ENCODE measurements around the gene LAMA3. TPM values are rescaled to one million over a fixed set of nuclear protein-coding genes. Genes with fewer than 3 reads are reported as not detected.

The LAMA3 gene
- total RNA-seq, 2 donors from 2014 or later, result 0.19 TPM; not detected in 1

DNA sequence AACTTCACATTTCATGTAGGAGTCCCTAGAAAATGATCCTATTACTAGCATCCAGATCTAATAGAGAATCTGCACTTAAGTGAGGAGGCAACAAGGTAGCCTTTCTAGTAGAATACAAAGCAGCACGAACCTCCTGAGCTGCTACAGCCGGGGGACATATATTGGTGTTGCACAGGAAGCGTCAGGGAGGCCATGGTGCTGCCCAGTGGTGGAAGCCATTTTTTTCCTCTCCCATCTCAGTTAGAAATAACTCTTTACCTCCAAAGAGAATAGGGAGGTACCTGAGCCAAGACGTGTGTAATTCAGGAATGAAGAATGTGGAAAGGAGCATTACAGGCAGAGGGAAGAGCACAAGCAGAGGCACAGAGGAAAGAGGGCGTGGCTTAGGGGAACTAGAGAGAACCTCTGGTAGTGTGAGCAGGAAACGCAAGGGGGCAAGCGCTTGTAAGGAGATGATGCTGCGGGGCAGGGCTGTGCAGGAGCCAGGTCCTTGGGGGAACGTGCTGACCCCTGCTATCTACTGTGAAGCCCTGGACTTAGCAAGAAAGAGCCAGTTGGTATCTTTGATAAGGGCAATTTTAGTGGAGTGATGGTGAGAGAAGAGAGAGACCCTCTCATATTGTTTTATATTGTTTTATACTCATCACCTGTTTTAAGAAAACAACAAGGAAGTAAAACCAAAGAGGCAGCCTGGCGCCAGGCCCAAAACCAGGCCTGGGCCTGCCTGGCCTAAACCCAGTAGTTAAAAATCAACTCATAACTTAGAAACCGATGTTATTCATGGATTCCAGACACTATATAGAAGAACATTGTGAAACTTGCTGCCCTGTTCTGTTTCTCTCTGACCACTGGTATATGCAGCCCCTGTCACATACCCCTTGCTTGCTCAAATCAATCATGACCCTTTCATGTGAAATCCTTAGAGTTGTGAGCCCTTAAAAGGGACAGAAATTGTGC lies 275.3 kb downstream of the LAMA3 start:
- peak; percentile 60 to 61 for DNase-seq

DNA sequence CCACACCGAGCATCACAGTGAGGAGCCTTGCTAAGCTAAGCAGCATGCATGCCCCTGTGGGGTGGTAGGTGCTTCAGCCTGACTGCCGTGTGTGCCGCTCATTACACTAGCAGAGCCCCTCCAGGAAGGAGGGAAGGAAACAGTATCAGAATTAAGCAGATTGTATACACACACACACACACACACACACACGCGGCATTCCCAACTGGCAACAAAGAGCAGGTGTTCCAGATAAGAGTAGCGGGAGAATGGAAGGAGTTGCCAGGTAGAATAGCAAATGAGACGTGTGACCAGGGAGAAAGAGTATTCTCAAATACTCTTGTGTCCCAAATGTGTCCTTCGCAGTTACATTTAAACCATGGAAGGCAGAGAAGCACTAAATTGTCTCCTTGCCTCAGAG lies 277.7 kb downstream of the LAMA3 start:
- Mint-ChIP-seq H3K9me3 (peaks cover 0 to 1% of the 10 kb centered on the region in 2 donors), H3K36me3 (ENCODE audit: insufficient read depth in 2 of 2) (no peaks in the 10 kb centered on the region), H3K27me3 (ENCODE audit: low read depth) (no peaks in the 10 kb centered on the region), H3K27ac (no peak overlapping the region), H3K4me3 (peak overlapping the region; percentile 1 to 2), H3K4me1 (ENCODE audit: low read depth) (peaks cover 80% of the 10 kb centered on the region)
- no peak for ATAC-seq (replicated peaks in 1 of 2)
- no peak for DNase-seq

More for the DNA sequence above, 275.3 kb downstream of the LAMA3 start:
- peak overlapping the region; percentile 86 for H3K27ac Mint-ChIP-seq
- no peaks in the 10 kb centered on the region for H3K36me3 Mint-ChIP-seq (ENCODE audit: insufficient read depth in 2 of 2)
- peak; percentile 76 to 87 for ATAC-seq (replicated peaks in 1 of 2)
- H3K27me3 Mint-ChIP-seq (ENCODE audit: low read depth), result no peaks in the 10 kb centered on the region
- H3K4me1 Mint-ChIP-seq (ENCODE audit: low read depth), result peaks cover 60% of the 10 kb centered on the region
- H3K9me3 Mint-ChIP-seq, result peaks cover 0 to 1% of the 10 kb centered on the region in 2 donors
- peak overlapping the region; percentile 57 to 60 for H3K4me3 Mint-ChIP-seq

DNA sequence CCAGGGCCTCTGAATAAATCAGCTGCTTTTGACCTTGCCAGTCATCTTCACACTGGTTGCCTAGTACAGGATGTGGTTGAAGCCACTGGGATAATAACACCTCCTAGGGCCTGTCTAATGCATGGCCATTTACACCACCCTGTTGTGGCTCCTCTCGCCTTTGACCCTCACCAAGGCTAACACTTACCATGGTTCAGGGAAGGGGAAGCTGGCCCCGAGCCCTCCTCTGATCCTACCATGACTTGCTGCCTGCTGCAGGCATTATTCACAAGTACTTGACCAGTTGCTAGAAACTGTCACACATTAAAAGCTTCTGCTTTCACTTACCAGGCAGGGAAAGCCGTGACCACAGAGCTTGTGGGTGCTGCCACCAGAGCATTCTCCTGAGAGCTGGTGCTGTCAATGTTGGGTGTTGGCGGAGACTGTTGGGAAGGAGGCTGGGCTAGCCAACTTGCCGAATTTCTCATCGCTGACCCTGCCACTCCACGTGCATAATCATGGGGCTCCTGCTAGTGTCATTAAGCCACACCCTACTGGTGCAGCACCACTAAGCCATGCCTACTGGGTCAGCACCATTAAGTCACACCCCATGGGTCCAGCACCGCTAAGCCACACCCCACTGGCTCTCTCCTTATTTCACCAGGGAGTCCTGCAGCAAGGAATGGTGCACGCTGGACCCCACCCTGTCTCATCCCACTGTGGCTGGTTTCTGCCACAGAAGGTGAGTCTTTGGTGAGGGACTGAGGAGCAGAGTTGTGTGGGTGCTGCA lies 278.3 kb downstream of the LAMA3 start:
- Mint-ChIP-seq H3K9me3 (peaks cover 0 to 1% of the 10 kb centered on the region in 2 donors), H3K4me1 (ENCODE audit: low read depth) (peaks cover 86% of the 10 kb centered on the region), H3K36me3 (ENCODE audit: insufficient read depth in 2 of 2) (no peaks in the 10 kb centered on the region), H3K4me3 (peak overlapping the region in 1 of 2 donors; percentile 6), H3K27ac (no peak overlapping the region), H3K27me3 (ENCODE audit: low read depth) (no peaks in the 10 kb centered on the region)
- peak in 1 of 2 donors; percentile 22 for DNase-seq
- ATAC-seq (replicated peaks in 1 of 2), result peak; percentile 51

DNA sequence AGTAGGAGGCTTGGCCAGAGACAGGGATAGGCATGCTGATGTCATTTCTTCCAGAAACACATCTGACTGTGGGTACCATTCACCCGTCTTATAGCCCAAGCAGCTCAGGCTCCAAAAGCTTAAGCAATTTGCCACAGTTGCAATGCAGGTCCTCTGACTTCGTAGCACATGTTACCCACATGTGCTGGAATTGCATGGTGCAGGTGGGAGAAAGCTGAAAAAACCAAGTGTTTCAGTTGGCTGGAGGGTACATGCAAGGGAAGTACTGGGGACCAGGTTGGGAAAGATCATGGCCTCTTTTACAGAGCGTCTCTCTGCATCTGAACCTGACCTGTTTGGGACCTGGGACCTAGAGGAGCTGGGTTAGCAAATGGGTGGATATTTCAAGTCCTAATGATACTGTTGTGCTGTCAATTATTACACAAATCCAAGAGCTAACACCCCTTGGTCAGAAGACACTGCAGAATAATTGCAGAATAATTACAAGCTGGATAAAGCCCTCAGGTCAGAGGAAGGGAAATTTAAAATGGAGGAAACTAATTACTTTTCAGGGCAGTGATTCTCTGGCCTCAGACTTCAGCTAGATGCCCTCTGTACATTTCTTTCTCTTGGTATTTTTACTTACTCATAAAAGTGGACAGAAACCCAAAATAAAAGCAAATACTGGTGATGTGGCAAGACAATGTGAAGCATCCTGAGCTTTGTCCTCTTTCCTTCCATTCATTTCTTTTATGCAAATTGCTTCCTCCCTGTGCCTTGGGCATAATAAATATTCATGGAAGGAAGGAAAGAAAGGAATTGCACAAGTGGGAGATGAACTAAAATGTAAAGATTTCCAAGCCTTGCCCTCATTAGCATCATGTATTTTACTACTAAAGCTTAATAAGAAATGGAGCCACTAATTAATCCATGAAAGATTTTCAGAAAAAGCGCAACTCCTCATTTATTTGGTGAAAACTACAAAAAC lies 279.7 kb downstream of the LAMA3 start:
- no peaks in the 10 kb centered on the region for H3K27me3 Mint-ChIP-seq (ENCODE audit: low read depth)
- H3K36me3 Mint-ChIP-seq (ENCODE audit: insufficient read depth in 2 of 2), result no peaks in the 10 kb centered on the region
- peaks cover 84% of the 10 kb centered on the region for H3K4me1 Mint-ChIP-seq (ENCODE audit: low read depth)
- no peak overlapping the region for H3K27ac Mint-ChIP-seq
- DNase-seq (no peak), ATAC-seq (replicated peaks in 1 of 2) (no peak)
- no peak overlapping the region for H3K4me3 Mint-ChIP-seq
- H3K9me3 Mint-ChIP-seq, result peaks cover 0 to 1% of the 10 kb centered on the region in 2 donors

DNA sequence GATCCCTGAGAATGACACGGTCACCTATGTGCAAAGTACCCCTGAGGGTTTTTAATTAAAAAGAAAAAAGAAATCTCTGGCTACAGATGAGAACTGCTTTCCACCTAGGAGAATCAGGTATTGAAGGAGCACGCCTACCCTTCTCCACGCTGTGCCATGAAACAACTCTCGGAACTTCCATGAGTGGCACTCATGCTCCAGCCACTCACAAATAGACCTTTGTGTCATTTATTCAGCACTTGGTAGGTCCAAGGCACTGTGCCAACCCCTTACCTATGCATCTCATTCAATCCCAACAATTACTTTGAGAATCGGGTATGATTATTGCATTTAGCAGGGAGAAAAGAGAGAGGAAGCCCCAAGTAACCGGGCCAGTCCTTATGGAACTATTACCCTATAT lies 280.4 kb downstream of the LAMA3 start:
- Mint-ChIP-seq H3K4me1 (ENCODE audit: low read depth) (peaks cover 76% of the 10 kb centered on the region), H3K36me3 (ENCODE audit: insufficient read depth in 2 of 2) (peaks cover 0 to 4% of the 10 kb centered on the region in 2 donors), H3K4me3 (no peak overlapping the region), H3K27ac (no peak overlapping the region), H3K27me3 (ENCODE audit: low read depth) (no peaks in the 10 kb centered on the region), H3K9me3 (peaks cover 0 to 2% of the 10 kb centered on the region in 2 donors)
- DNase-seq (no peak), ATAC-seq (replicated peaks in 1 of 2) (no peak)

DNA sequence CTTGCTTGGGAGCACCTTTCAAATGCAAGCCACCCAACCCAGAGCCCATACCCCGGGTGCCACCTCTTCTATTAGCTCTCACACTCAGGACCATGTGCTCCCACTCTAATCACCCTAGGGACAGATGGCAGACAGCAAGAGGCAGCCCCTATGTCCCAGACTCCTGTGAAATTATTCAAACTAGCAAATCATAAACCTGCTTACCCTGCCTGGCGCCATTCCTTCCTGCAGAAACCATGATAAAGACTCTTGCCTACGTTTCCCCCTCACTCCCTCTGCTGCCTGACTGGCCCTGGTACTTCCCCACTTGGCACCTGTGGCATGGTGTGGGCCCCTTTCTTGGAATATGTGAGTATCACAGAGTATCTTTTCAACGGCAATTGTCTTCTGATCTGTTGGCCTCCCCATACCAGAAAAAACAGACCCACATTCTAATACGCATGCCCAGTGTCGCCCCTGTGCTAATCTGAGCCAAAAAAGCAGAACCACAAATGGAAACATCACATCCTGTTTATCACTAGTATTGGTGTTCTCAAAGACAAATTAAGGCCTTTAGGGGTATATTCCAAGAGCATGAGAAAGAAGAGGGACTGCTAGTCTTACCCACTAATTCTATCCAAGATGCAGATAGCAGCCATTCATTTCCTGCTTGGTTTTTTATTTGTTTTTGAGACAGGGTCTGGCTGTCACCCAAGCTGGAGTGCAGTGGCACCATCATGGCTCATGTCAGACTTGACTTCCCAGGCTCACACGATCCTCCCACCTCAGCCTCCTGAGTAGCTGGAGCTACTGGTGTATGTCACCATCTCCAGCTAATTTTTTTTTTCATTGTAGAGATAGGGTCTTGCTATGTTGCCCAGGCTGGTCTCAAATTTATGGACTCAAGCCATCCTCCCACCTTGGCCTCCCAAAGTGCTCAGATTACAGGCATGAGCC lies 281.2 kb downstream of the LAMA3 start:
- ATAC-seq (replicated peaks in 1 of 2), result peak; percentile 31 to 33
- Mint-ChIP-seq H3K27me3 (ENCODE audit: low read depth) (no peaks in the 10 kb centered on the region), H3K4me1 (ENCODE audit: low read depth) (peaks cover 69% of the 10 kb centered on the region), H3K9me3 (peaks cover 1 to 3% of the 10 kb centered on the region in 2 donors), H3K4me3 (peak overlapping the region; percentile 37 to 41), H3K27ac (peak overlapping the region; percentile 72), H3K36me3 (ENCODE audit: insufficient read depth in 2 of 2) (peaks cover 0 to 4% of the 10 kb centered on the region in 2 donors)
- DNase-seq, result peak; percentile 35 to 40

DNA sequence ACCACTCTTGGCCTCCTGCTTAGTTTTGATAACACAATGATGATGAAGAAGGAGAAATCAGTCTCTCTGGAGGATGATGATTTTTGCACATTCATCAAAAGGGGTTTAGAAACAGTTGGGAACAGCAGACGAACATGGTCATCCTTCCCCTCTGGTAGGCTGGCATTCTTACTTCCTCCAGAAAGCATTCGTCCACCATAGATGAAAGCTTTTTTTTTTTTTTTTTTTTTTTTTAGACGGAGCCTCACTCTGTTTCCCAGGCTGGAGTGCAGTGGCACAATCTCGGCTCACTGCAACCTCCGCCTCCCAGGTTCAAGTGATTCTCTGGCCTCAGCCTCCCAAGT lies 281.8 kb downstream of the LAMA3 start:
- H3K4me1 Mint-ChIP-seq (ENCODE audit: low read depth), result peaks cover 62% of the 10 kb centered on the region

DNA sequence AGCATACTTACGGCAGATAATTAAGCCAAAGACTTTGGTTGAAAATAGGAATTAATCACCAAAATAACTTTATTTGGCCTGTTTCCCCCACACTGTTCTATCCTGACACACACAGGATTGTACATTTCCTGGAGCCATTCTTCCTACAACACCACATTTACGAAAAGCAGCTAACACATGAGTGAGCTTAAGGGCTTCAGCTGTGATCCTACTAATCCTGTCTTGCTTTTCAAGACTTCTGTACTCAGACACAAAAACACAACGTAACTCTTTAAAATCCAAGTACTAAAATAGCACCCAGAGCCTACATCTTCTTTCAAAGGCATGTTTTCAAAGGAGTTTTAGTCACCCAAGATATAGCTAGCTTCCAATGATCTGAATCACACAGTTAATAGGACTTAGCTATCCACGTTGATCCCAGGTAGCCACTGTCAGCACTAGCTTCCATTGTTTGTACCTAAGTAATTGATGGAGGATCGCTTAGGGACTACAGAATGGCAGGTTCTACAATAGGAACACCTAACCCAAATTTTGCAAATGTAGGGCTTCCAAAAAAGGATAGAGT lies 282.5 kb downstream of the LAMA3 start:
- Mint-ChIP-seq H3K36me3 (ENCODE audit: insufficient read depth in 2 of 2) (peaks cover 4% of the 10 kb centered on the region in 2 donors), H3K9me3 (peaks cover 1 to 4% of the 10 kb centered on the region in 2 donors), H3K4me1 (ENCODE audit: low read depth) (peaks cover 57% of the 10 kb centered on the region), H3K4me3 (no peak overlapping the region), H3K27me3 (ENCODE audit: low read depth) (peaks cover 7% of the 10 kb centered on the region), H3K27ac (no peak overlapping the region)
- ATAC-seq (replicated peaks in 1 of 2) (no peak), DNase-seq (no peak)

More for the DNA sequence above, 281.8 kb downstream of the LAMA3 start:
- Mint-ChIP-seq H3K9me3 (peaks cover 1 to 3% of the 10 kb centered on the region in 2 donors), H3K27me3 (ENCODE audit: low read depth) (peaks cover 2% of the 10 kb centered on the region), H3K27ac (peak overlapping the region; percentile 8), H3K4me3 (peak overlapping the region in 1 of 2 donors; percentile 41), H3K36me3 (ENCODE audit: insufficient read depth in 2 of 2) (peaks cover 0 to 4% of the 10 kb centered on the region in 2 donors)
- DNase-seq, result no peak
- no peak for ATAC-seq (replicated peaks in 1 of 2)

DNA sequence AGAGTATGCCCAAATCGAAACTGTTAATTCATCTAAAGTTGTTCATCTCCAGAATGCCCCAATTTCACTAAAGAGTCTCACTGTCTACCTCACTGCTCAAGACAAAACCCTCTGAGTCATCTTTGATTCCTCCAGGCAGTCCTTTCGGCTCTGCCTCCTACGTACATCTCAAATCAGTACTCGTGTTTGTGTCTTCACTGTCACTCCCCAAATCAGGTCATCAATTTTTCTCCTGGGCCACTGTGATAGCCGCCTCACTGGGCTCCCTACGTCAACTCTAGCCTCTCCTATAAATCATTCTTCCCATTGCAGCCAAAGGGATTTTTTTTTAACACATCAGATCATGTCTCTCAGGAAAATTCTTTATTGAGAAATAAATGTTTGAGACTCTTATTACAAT lies 283.2 kb downstream of the LAMA3 start:
- Mint-ChIP-seq H3K27me3 (ENCODE audit: low read depth) (peaks cover 7% of the 10 kb centered on the region), H3K27ac (no peak overlapping the region), H3K36me3 (ENCODE audit: insufficient read depth in 2 of 2) (peaks cover 7 to 9% of the 10 kb centered on the region in 2 donors), H3K9me3 (peaks cover 4 to 8% of the 10 kb centered on the region in 2 donors), H3K4me3 (peak overlapping the region in 1 of 2 donors; percentile 15), H3K4me1 (ENCODE audit: low read depth) (peaks cover 50% of the 10 kb centered on the region)
- ATAC-seq (replicated peaks in 1 of 2), result peak; percentile 97
- DNase-seq, result peak; percentile 50 to 57

DNA sequence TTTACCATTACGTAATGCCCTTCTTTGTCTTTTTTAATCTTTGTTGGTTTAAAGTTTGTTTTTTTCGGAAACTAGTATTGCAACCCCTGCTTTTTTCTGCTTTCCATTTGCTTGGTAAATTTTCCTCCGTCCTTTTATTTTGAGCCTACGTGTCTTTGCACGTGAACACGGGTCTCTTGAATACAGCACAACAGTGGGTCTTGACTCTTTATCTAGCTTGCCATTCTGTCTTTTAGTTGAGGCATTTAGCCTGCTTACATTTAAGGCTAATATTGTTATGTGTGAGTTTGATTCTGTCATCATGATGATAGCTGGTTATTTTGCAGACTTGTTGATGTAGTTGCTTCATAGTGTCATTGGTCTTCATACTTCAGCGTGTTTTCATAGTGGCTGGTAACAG lies 287.9 kb downstream of the LAMA3 start:
- no peak for ATAC-seq (replicated peaks in 1 of 2)
- DNase-seq, result no peak
- Mint-ChIP-seq H3K9me3 (peaks cover 4 to 8% of the 10 kb centered on the region in 2 donors), H3K27me3 (ENCODE audit: low read depth) (peaks cover 13% of the 10 kb centered on the region), H3K4me1 (ENCODE audit: low read depth) (peaks cover 24% of the 10 kb centered on the region), H3K36me3 (ENCODE audit: insufficient read depth in 2 of 2) (peaks cover 7 to 9% of the 10 kb centered on the region in 2 donors), H3K4me3 (no peak overlapping the region), H3K27ac (no peak overlapping the region)

DNA sequence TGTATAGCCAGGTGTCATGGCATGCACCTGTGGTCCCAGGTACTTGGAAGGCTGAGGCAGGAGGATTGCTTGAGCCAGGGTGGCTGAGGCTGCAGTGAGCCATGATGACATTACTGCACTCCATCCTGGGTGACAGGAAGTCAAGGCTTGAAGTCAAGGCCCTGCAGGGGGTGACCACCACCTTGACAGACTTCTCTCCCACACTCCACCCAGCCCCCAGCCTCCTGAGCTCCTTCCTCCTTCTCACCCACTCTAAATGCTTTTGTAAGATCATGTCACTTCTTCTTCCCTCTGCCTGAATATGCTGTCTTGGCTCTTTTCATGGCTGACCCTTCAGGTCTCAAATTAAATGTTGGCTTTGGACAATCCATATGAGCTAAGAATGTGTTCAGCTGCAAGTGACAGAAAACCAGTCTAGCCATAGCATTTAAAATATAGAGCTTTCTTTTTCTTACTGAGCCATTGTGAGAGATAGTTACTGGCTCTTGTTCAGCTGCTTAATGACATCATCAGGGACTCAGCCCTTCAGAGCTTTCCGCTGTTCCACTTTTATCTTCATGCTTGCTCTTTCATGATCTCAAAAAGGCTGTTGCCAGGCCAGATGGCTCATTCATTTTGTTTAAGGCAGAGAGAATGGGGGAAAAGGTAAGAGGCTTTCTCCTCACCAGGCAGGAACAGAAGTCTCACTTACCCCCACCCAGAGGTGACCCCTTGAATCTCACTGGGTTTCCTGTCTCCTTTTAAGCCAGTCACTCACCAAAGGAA lies 288.6 kb downstream of the LAMA3 start:
- H3K4me1 Mint-ChIP-seq (ENCODE audit: low read depth), result peaks cover 25% of the 10 kb centered on the region
- DNase-seq, result no peak
- ATAC-seq (replicated peaks in 1 of 2), result peak; percentile 65 to 74
- peaks cover 4 to 8% of the 10 kb centered on the region in 2 donors for H3K9me3 Mint-ChIP-seq
- H3K27me3 Mint-ChIP-seq (ENCODE audit: low read depth), result peaks cover 21% of the 10 kb centered on the region
- H3K36me3 Mint-ChIP-seq (ENCODE audit: insufficient read depth in 2 of 2), result peaks cover 7 to 9% of the 10 kb centered on the region in 2 donors
- peak overlapping the region; percentile 22 to 23 for H3K4me3 Mint-ChIP-seq
- H3K27ac Mint-ChIP-seq, result peak overlapping the region; percentile 66

Measured in activated T-cell treated with anti-CD3 and anti-CD28 coated beads, Interleukin-2, amount 50 U/mL, for 72 hours (primary cell).